Raji (cell line): ENCODE results near the gene PDRG1.

ENCODE experiments used
- POLR2A ChIP-seq: IDR thresholded peaks from 2 replicates; pipeline ENCODE4 v1.6.1; 2011; ENCODE audit warnings: low read depth, low read length, control low read depth; ENCODE audit not compliant: insufficient read depth

Gene PDRG1

GRCh38 chr20:31901615-31902014 lies 50.2 kb downstream of the PDRG1 start:
- no peak for TF ChIP-seq POLR2A

- no peak for TF ChIP-seq POLR2A
Measured at GRCh38 chr20:31897541-31897940, 54.3 kb downstream of the PDRG1 start.

- TF ChIP-seq POLR2A = no peak
Measured at GRCh38 chr20:31896049-31896448, 55.8 kb downstream of the PDRG1 start.

- peak; percentile 65; the same call in 1 of the 2 replicates for TF ChIP-seq POLR2A
Measured at GRCh38 chr20:31894980-31895675, 56.7 kb downstream of the PDRG1 start.
